ENCODE data around the gene SOWAHC.

DNA sequence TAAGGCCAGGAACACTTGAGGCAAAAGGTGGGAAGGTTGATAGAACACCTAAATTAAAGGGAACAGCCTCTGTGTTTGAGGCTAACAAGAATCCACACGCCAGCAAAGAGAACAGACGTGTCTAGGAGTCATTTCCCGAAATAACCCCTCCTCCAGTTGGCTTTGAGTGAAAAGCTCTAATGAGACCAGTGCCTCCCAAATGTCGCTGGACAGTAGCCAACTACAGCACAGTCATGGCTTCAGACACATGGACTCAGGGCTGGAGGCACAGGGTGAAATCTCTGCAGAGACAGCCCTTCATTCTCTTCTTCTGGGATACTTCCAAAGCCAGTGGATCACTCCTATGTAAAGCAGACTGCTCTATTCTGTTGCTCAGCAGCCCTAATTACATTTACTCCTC is 49.6 kb downstream of the SOWAHC start:
- no peak for TF ChIP-seq POLR2A (IDR thresholded peaks at IDR 0.05)
- TF ChIP-seq CTCF (IDR thresholded peaks at IDR 0.05) = no peak

Measured in uterus (tissue), 2 donors.